Calu3 (cell line): ENCODE results near the gene CTNND2. TPM values are rescaled to one million over a fixed set of nuclear protein-coding genes. Genes with fewer than 3 reads are reported as not detected.

Experiments
- BruUV-seq: library from RNA; stranded (reverse); fragments of 400-500 nt; replicated peaks from 2 replicates; lab custom pipeline; 2021; lab: Mats Ljungman, UMichigan
- CTCF ChIA-PET: fragments of 300-600 bp; sonication (Branson Sonifier 250); formaldehyde crosslinking; loops from one replicate; lab custom pipeline; 2022; ENCODE audit warnings: antibody characterized with exemption; lab: Charles Lee
- DNase-seq: peaks from one replicate; pipeline ENCODE4 v3.0.0; 2022
- H3K27ac Mint-ChIP-seq: one replicate; pipeline ENCODE4 v1.8.0; 2022; ENCODE audit warnings: mixed read lengths; ENCODE audit not compliant: unreplicated experiment
- H3K27me3 Mint-ChIP-seq: one replicate; pipeline ENCODE4 v1.8.0; 2022; ENCODE audit warnings: mixed read lengths; ENCODE audit not compliant: unreplicated experiment
- H3K36me3 Mint-ChIP-seq: one replicate; pipeline ENCODE4 v1.8.0; 2022; ENCODE audit warnings: mild to moderate bottlenecking, moderate library complexity, mixed read lengths; ENCODE audit not compliant: insufficient read depth, unreplicated experiment
- H3K4me1 Mint-ChIP-seq: one replicate; pipeline ENCODE4 v1.8.0; 2022; ENCODE audit warnings: mild to moderate bottlenecking, low read depth, mixed read lengths; ENCODE audit not compliant: unreplicated experiment
- H3K4me3 Mint-ChIP-seq: one replicate; pipeline ENCODE4 v1.8.0; 2022; ENCODE audit warnings: mild to moderate bottlenecking, low read depth, moderate library complexity, mixed read lengths; ENCODE audit not compliant: unreplicated experiment
- H3K9me3 Mint-ChIP-seq: one replicate; pipeline ENCODE4 v1.8.0; 2022; ENCODE audit warnings: low read depth, mixed read lengths; ENCODE audit not compliant: unreplicated experiment
- intact Hi-C: fragments of 100-400 bp; cut with micrococcal nuclease; formaldehyde crosslinking; loops from one replicate; pipeline ENCODE4 v1.10.0; 2022; ENCODE audit not compliant: unreplicated experiment
- total RNA-seq: library from RNA; stranded (reverse); gene quantifications from 2 replicates; pipeline ENCODE4 v1.2.3, GENCODE V29; 2022
- TF ChIP-seq, protein P1 (sequence below): fragments of 200-600 bp; IDR thresholded peaks from one replicate; pipeline ENCODE4 v1.8.0; 2022; ENCODE audit warnings: antibody characterized with exemption; ENCODE audit not compliant: unreplicated experiment

CTNND2 gene
- total RNA-seq, 1 experiment from 2014 or later, result 19.6 TPM

DNA sequence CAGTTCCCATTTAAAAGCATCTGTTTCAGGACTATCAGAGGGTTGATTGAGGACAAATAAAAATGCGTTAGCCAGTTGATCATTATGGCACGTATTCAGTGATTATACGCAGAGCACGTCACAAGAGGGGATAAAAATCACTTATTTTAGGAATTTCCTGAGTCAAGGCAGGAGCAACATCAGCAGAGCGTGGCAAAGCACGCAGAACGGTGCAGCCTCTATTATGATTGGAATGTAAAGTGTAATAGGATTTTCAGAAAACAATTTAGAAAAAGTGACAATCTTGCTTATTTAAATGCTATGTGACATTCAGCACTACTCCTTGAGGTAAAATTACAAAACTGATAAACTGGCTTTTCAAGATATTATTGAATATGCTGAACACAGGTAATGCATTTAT, 729.7 kb downstream of the CTNND2 start:
- no peaks in the 10 kb centered on the region for H3K27me3 Mint-ChIP-seq
- H3K4me3 Mint-ChIP-seq, result no peak overlapping the region
- intact Hi-C loops, result no loop called here
- no peak overlapping the region for H3K27ac Mint-ChIP-seq
- DNase-seq, result no peak
- no TSS peak for BruUV-seq
- CTCF ChIA-PET, result no interaction called here
- peaks cover 18% of the 10 kb centered on the region for H3K4me1 Mint-ChIP-seq
- TF ChIP-seq, protein P1, sequence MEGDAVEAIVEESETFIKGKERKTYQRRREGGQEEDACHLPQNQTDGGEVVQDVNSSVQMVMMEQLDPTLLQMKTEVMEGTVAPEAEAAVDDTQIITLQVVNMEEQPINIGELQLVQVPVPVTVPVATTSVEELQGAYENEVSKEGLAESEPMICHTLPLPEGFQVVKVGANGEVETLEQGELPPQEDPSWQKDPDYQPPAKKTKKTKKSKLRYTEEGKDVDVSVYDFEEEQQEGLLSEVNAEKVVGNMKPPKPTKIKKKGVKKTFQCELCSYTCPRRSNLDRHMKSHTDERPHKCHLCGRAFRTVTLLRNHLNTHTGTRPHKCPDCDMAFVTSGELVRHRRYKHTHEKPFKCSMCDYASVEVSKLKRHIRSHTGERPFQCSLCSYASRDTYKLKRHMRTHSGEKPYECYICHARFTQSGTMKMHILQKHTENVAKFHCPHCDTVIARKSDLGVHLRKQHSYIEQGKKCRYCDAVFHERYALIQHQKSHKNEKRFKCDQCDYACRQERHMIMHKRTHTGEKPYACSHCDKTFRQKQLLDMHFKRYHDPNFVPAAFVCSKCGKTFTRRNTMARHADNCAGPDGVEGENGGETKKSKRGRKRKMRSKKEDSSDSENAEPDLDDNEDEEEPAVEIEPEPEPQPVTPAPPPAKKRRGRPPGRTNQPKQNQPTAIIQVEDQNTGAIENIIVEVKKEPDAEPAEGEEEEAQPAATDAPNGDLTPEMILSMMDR, result no peak
- H3K9me3 Mint-ChIP-seq, result no peaks in the 10 kb centered on the region
- no peaks in the 10 kb centered on the region for H3K36me3 Mint-ChIP-seq

DNA sequence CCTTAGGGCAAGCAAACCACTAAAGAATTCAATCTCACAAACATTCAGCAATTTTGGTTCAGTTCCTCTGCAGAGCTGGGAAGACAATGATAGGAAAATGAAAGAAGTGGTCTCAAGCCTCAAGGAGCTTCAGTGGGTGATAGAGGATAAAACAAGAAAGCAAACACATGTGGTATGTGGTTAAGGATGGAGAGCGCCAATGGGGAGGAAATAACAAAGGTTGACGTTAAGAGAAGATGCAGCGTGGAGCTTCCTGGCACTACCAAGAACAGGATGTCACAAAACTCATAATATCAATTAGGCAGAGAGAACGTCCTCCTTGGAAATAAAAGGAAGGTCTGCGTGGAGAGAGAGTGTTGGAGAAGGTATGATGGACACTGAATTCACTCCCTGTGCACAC, 731.8 kb downstream of the CTNND2 start:
- TF ChIP-seq, protein P1, result no peak
- DNase-seq, result no peak

DNA sequence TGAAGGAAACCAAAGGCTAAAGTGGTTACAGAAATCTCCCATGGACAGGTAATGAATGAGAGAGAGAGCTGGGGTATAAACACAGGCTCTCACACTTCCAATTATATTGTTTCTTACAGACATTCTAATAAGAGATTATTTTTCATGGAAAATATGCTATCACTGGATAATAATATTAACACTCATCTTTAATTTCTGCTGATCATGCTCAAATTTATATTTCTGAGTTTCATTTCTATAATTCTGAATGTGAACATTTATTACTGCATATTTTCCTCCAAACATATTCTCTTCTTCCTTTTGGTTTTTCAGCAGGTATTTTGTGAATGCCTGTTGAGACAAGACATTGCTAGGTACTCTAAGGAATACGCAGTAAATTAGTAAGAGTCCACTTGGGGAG, 733.0 kb downstream of the CTNND2 start:
- Mint-ChIP-seq H3K36me3 (no peaks in the 10 kb centered on the region), H3K4me1 (peaks cover 18% of the 10 kb centered on the region), H3K4me3 (no peak overlapping the region), H3K27me3 (no peaks in the 10 kb centered on the region), H3K27ac (no peak overlapping the region), H3K9me3 (no peaks in the 10 kb centered on the region)
- CTCF ChIA-PET, result no interaction called here
- BruUV-seq, result no TSS peak
- TF ChIP-seq, protein P1, result no peak
- no peak for DNase-seq
- intact Hi-C loops, result no loop called here

More for the DNA sequence above, 731.8 kb downstream of the CTNND2 start:
- intact Hi-C loops, result no loop called here
- no peak overlapping the region for H3K4me3 Mint-ChIP-seq
- H3K36me3 Mint-ChIP-seq, result no peaks in the 10 kb centered on the region
- H3K27ac Mint-ChIP-seq, result no peak overlapping the region
- peaks cover 18% of the 10 kb centered on the region for H3K4me1 Mint-ChIP-seq
- BruUV-seq, result no TSS peak
- CTCF ChIA-PET, result no interaction called here
- H3K9me3 Mint-ChIP-seq, result no peaks in the 10 kb centered on the region
- H3K27me3 Mint-ChIP-seq, result no peaks in the 10 kb centered on the region

DNA sequence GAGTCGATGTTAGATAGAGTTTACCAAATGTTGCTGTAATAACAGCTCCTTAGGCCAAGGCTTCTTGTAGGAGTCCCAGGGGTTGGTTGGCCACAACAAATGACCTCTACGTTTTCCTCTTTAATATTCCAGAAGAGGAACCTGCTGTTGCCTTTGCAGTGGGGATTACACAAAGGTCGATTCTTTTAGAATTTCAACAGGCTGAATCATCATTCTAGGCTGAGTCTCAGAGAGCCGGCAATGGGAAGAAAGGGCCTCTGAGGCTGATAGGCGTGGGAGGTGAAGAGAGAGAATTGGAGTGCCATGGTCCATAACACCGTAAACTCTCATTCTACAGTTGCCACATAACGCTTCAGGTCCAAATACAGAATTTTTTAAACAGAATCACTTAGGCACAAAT, 737.3 kb downstream of the CTNND2 start:
- CTCF ChIA-PET, result no interaction called here
- TF ChIP-seq, protein P1, result no peak
- no peaks in the 10 kb centered on the region for H3K9me3 Mint-ChIP-seq
- H3K4me1 Mint-ChIP-seq, result no peaks in the 10 kb centered on the region
- no peak for DNase-seq
- H3K36me3 Mint-ChIP-seq, result no peaks in the 10 kb centered on the region
- no TSS peak for BruUV-seq
- H3K27me3 Mint-ChIP-seq, result no peaks in the 10 kb centered on the region
- H3K27ac Mint-ChIP-seq, result no peak overlapping the region
- no peak overlapping the region for H3K4me3 Mint-ChIP-seq
- intact Hi-C loops, result no loop called here
